HG02798 (cell line): ENCODE results near the gene AFAP1.

Source experiments
- ATAC-seq: cut with Tn5 transposase; IDR thresholded peaks from one replicate; pipeline ENCODE4 v1.9.1; 2021; ENCODE audit warnings: mild to moderate bottlenecking; ENCODE audit not compliant: unreplicated experiment, poor library complexity

The AFAP1 gene

GRCh38 chr4:7898385-7898784 lies 41.3 kb downstream of the AFAP1 start:
- no peak for ATAC-seq

- no peak for ATAC-seq
Measured at GRCh38 chr4:7897811-7898210, 41.9 kb downstream of the AFAP1 start.

- no peak for ATAC-seq
Measured at GRCh38 chr4:7894677-7895181, 44.9 kb downstream of the AFAP1 start.

GRCh38 chr4:7894098-7894676 lies 45.5 kb downstream of the AFAP1 start:
- no peak for ATAC-seq

GRCh38 chr4:7893539-7893938 lies 46.1 kb downstream of the AFAP1 start:
- ATAC-seq, result no peak

- no peak for ATAC-seq
Measured at GRCh38 chr4:7892212-7893019, 47.2 kb downstream of the AFAP1 start.

- no peak for ATAC-seq
Measured at GRCh38 chr4:7890635-7891393, 48.8 kb downstream of the AFAP1 start.

- ATAC-seq, result no peak
Measured at GRCh38 chr4:7887436-7887835, 52.2 kb downstream of the AFAP1 start.

GRCh38 chr4:7886007-7886973 lies 53.4 kb downstream of the AFAP1 start:
- no peak for ATAC-seq

GRCh38 chr4:7885216-7886006 lies 54.2 kb downstream of the AFAP1 start:
- ATAC-seq, result no peak

- no peak for ATAC-seq
Measured at GRCh38 chr4:7880683-7881082, 59.0 kb downstream of the AFAP1 start.

GRCh38 chr4:7879127-7879526 lies 60.5 kb downstream of the AFAP1 start:
- ATAC-seq, result no peak

GRCh38 chr4:7878323-7878722 lies 61.3 kb downstream of the AFAP1 start:
- no peak for ATAC-seq

- ATAC-seq, result no peak
Measured at GRCh38 chr4:7877176-7877575, 62.5 kb downstream of the AFAP1 start.

- no peak for ATAC-seq
Measured at GRCh38 chr4:7876201-7876875, 63.3 kb downstream of the AFAP1 start.

- no peak for ATAC-seq
Measured at GRCh38 chr4:7874838-7875237, 64.8 kb downstream of the AFAP1 start.

GRCh38 chr4:7873881-7874280 lies 65.8 kb downstream of the AFAP1 start:
- no peak for ATAC-seq

- no peak for ATAC-seq
Measured at GRCh38 chr4:7872264-7872771, 67.3 kb downstream of the AFAP1 start.
